ENCODE results near the gene UQCR11. TPM values are rescaled to one million over a fixed set of nuclear protein-coding genes. Genes with fewer than 3 reads are reported as not detected.

The UQCR11 gene
- total and polyA plus RNA-seq, 2 of the 8 experiments (the other 6 are each of a cell fraction or from before 2014, with no cell fraction given): 162 to 171 TPM

DNA sequence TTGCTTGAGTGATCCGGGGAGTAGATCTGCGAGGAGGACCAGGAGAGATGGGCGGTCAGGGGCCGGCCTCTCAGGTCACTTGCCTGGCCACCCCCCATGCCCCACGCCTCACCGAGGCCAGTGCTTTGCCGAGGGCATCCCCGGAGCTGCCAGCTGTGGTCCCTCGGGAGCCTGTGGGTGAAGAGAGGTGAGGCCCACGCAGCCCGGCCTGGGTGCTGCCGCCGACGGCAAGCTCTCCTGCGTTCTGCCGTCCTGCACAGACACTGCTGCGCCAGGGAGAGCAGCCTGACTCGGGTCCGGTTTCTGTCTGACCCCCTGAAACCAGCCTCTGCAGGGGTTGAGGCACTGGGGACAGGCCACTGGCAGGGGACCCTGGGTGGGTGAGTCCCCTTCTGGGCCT lies 15.8 kb upstream of the UQCR11 start (continued):
- TF ChIP-seq EP300 (IDR thresholded peaks at IDR 0.05; ENCODE audit: borderline replicate concordance in 1 of 2, low read depth in 2 of 2, low read length in 2 of 2): no peak
- TF ChIP-seq TEAD4 (IDR thresholded peaks at IDR 0.05; ENCODE audit: low read depth, low read length): no peak
- TF ChIP-seq CBX8 (IDR thresholded peaks at IDR 0.05; ENCODE audit: borderline replicate concordance, low read depth, low read length): no peak
- no peak for TF ChIP-seq KDM5A (IDR thresholded peaks at IDR 0.05; ENCODE audit: low read length)
- TF ChIP-seq, protein P1, sequence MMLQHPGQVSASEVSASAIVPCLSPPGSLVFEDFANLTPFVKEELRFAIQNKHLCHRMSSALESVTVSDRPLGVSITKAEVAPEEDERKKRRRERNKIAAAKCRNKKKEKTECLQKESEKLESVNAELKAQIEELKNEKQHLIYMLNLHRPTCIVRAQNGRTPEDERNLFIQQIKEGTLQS (IDR thresholded peaks at IDR 0.05; ENCODE audit: insufficient read depth, low read depth, low read length): no peak
